Neural crest cell (in vitro differentiated cells): ENCODE measurements around the gene PAK4. TPM values are rescaled to one million over a fixed set of nuclear protein-coding genes. Genes with fewer than 3 reads are reported as not detected.

Experiments used
- DNase-seq: peaks from one replicate; pipeline ENCODE4 v3.0.0; 2021; ENCODE audit warnings: low read depth, mixed read lengths, low spot score
- H3K27ac Mint-ChIP-seq: one replicate; pipeline ENCODE4 v1.8.0; 2021; ENCODE audit warnings: mild to moderate bottlenecking, mixed read lengths; ENCODE audit not compliant: unreplicated experiment
- H3K27me3 Mint-ChIP-seq: 2 replicates; pipeline ENCODE4 v1.8.0; 2021; ENCODE audit warnings: low read depth, mild to moderate bottlenecking, mixed read lengths
- H3K36me3 Mint-ChIP-seq: 2 replicates; pipeline ENCODE4 v1.8.0; 2021; ENCODE audit warnings: low read depth, mild to moderate bottlenecking, mixed read lengths
- H3K4me1 Mint-ChIP-seq: 2 replicates; pipeline ENCODE4 v1.8.0; 2021; ENCODE audit warnings: mixed read lengths
- H3K4me3 Mint-ChIP-seq: one replicate; pipeline ENCODE4 v1.8.0; 2021; ENCODE audit warnings: mild to moderate bottlenecking, mixed read lengths
- H3K9me3 Mint-ChIP-seq: 2 replicates; pipeline ENCODE4 v1.8.0; 2021; ENCODE audit warnings: mixed read lengths
- CTCF ChIP-seq: fragments of 200-600 bp; sonication (generic); conservative IDR thresholded peaks from 2 replicates; pipeline ENCODE4 v1.5.0; 2021; ENCODE audit warnings: antibody characterized with exemption, mild to moderate bottlenecking
- total RNA-seq: library from RNA; stranded (reverse); gene quantifications from 2 replicates; pipeline ENCODE4 v1.2.1, GENCODE V29; 2021

The PAK4 gene
- total RNA-seq, 1 donor from 2014 or later, result 54.4 TPM

DNA sequence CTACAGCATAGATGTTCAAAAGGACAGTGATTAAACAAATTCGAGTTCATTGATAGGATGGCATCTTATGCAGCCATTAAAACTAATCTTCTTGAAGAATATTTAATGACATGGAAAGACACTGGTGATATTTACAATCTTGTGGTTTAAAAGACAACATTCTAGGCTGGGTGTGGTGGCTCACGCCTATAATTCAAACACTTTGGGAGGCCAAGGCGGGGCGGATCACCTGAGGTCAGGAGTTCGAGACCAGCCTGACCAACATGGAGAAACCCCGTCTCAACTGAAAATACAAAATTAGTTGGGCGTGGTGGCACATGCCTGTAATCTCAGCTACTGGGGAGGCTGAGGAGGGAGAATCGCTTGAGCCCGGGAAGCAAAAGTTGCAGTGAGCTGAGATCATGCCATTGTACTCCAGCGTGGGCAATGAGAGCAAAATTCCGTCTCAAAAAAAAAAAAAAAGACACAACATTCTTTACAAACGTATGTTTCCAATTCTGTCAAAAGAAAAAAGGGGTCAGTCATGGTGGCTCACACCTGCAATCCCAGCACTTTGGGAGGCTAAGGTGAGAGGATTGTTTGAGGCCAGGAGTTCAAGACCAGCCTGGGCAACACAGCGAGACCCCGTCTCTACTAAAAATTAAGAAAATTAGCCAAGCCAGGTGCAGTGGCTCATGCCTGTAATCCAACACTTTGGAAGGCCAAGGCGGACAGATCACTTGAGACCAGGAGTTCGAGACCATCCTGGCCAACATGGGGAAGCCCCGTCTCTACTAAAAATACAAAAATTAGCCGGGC, 2.5 kb upstream of the PAK4 start:
- Mint-ChIP-seq H3K4me1 (peaks cover 33% of the 10 kb centered on the region), H3K9me3 (no peaks in the 10 kb centered on the region), H3K4me3 (peak overlapping the region; percentile 12), H3K27me3 (peaks cover 10% of the 10 kb centered on the region), H3K36me3 (no peaks in the 10 kb centered on the region), H3K27ac (no peak overlapping the region)
- DNase-seq, result no peak
- no peak for TF ChIP-seq CTCF

DNA sequence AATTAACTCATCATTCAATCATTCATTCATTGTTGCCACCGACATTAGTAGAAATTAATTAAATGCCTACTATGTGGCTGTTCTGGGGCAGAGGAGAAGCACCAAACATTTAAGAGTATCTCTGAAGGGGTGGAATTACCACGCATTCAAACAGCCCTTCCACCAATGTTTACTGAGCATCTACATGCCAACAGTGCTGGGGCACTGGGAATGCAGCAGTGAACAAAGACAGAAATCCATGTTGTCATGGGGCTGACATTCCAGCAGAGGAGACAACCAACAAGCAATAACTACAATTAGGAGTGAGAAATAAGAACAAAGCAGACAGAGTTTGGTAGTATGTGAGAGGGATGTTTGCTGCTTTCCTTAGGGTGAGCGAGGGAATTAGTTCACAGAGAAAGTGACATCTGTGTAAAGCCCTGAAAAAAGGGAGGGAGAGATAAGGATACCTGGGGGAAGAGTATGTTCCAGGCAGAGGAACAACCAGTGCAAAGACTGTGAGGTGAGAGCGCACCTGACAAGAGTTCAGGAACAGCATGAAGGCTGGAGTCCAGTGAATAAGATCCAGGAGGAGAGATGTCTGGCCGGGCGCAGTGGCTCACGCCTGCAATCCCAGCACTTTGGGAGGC, 1.3 kb upstream of the PAK4 start:
- Mint-ChIP-seq H3K36me3 (no peaks in the 10 kb centered on the region), H3K9me3 (no peaks in the 10 kb centered on the region), H3K4me3 (peak overlapping the region; percentile 47), H3K27ac (no peak overlapping the region), H3K4me1 (peaks cover 43% of the 10 kb centered on the region), H3K27me3 (peaks cover 10% of the 10 kb centered on the region)
- TF ChIP-seq CTCF, result no peak
- no peak for DNase-seq

GRCh38 chr19:39125199-39125553, 410 bp upstream of the PAK4 start:
- Mint-ChIP-seq H3K27me3 (peaks cover 7% of the 10 kb centered on the region), H3K4me3 (peak overlapping the region; percentile 93), H3K9me3 (no peaks in the 10 kb centered on the region), H3K4me1 (peaks cover 44% of the 10 kb centered on the region), H3K27ac (no peak overlapping the region), H3K36me3 (no peaks in the 10 kb centered on the region)
- TF ChIP-seq CTCF, result no peak
- no peak for DNase-seq

- no peaks in the 10 kb centered on the region for H3K36me3 Mint-ChIP-seq
- H3K4me3 Mint-ChIP-seq, result peak overlapping the region; percentile 93
- peaks cover 4% of the 10 kb centered on the region for H3K27me3 Mint-ChIP-seq
- no peaks in the 10 kb centered on the region for H3K9me3 Mint-ChIP-seq
- no peak for DNase-seq
- no peak for TF ChIP-seq CTCF
- peak overlapping the region; percentile 80 for H3K27ac Mint-ChIP-seq
- H3K4me1 Mint-ChIP-seq, result peaks cover 50% of the 10 kb centered on the region
Observed at GRCh38 chr19:39126312-39127187, 964 bp downstream of the PAK4 start.

GRCh38 chr19:39127812-39128515, 2.4 kb downstream of the PAK4 start:
- DNase-seq, result no peak
- H3K4me1 Mint-ChIP-seq, result peaks cover 62% of the 10 kb centered on the region

More at GRCh38 chr19:39127812-39128515, 2.4 kb downstream of the PAK4 start:
- TF ChIP-seq CTCF, result no peak
- Mint-ChIP-seq H3K27ac (no peak overlapping the region), H3K36me3 (no peaks in the 10 kb centered on the region), H3K27me3 (no peaks in the 10 kb centered on the region), H3K4me3 (peak overlapping the region; percentile 93), H3K9me3 (no peaks in the 10 kb centered on the region)
